GM12878 (cell line): ENCODE measurements around the gene PADI3. TPM values are rescaled to one million over a fixed set of nuclear protein-coding genes. Genes with fewer than 3 reads are reported as not detected.

ENCODE experiments used
- ATAC-seq: fragments of 200-7000 bp; cut with Tn5 transposase; 3 replicates; pipeline ENCODE4 v1.9.1; 2020; ENCODE audit warnings: mild to moderate bottlenecking, moderate library complexity
- BruUV-seq: library from RNA; stranded (reverse); fragments of 400-500 nt; replicated peaks from 2 replicates; lab custom pipeline; 2021; lab: Mats Ljungman, UMichigan
- CTCF ChIA-PET: fragments of 300-600 bp; sonication (Branson Sonifier 250); formaldehyde crosslinking; extraction: SDS; loops from one replicate; lab custom pipeline; 2021; ENCODE audit warnings: inconsistent platforms; lab: Yijun Ruan, JAX
- POLR2A ChIA-PET: fragments of 350-600 bp; formaldehyde crosslinking; extraction: SDS; loops from one replicate; lab custom pipeline; 2021; ENCODE audit warnings: inconsistent platforms; lab: Charles Lee
- RAD21 ChIA-PET: fragments of 300-600 bp; sonication (Branson Sonifier 250); formaldehyde crosslinking; loops from one replicate; lab custom pipeline; 2023; ENCODE audit warnings: antibody characterized with exemption; ENCODE audit not compliant: unreplicated experiment; lab: Charles Lee
- SMC1A ChIA-PET: fragments of 300-600 bp; sonication (Branson Sonifier 250); formaldehyde crosslinking; loops from one replicate; lab custom pipeline; 2023; ENCODE audit not compliant: unreplicated experiment, uncharacterized antibody; lab: Charles Lee
- DNase-seq: peaks from one replicate; pipeline ENCODE4 v3.0.0-alpha.2; 2011; ENCODE audit warnings: low read depth, low spot score
- FAIRE-seq: peaks from 3 replicates; lab custom pipeline; 2011; peaks lifted over from hg19 to GRCh38; lab: Jason Lieb, UNC
- H2AFZ ChIP-seq: 2 replicates; pipeline ENCODE4 v1.6.0; 2011; ENCODE audit warnings: low read depth, low read length, control low read depth; ENCODE audit not compliant: control insufficient read depth
- H3K27ac ChIP-seq: 2 replicates; pipeline ENCODE4 v1.5.1; 2011; ENCODE audit warnings: control low read depth; ENCODE audit not compliant: control insufficient read depth, insufficient read depth
- H3K27me3 ChIP-seq, 2 experiments: replicated peaks in 1 of 2; 2 replicates each; pipeline versions ENCODE4 v1.6.0 to v1.6.1; 2011; ENCODE audit warnings: low read length in 1 of 2; ENCODE audit not compliant: control insufficient read depth in 2 of 2, insufficient read depth in 2 of 2
- H3K36me3 ChIP-seq, 2 experiments: 2 replicates each; pipeline ENCODE4 v1.5.1; 2011; ENCODE audit warnings: low read length in 1 of 2; ENCODE audit not compliant: control insufficient read depth in 2 of 2, insufficient read depth in 2 of 2
- H3K4me1 ChIP-seq: 2 replicates; pipeline ENCODE4 v1.6.1; 2011; ENCODE audit warnings: mild to moderate bottlenecking, low read length, moderate library complexity, mixed read lengths; ENCODE audit not compliant: control insufficient read depth, insufficient read depth
- H3K4me2 ChIP-seq: 2 replicates; pipeline ENCODE4 v1.6.0; 2011; ENCODE audit warnings: control low read depth; ENCODE audit not compliant: control insufficient read depth, insufficient read depth
- H3K4me3 ChIP-seq: fragments of 200-600 bp; sonication (generic); 2 replicates; pipeline ENCODE4 v1.5.1; 2016
- H3K79me2 ChIP-seq: 2 replicates; pipeline ENCODE4 v1.6.0; 2011; ENCODE audit warnings: low read length; ENCODE audit not compliant: control insufficient read depth, insufficient read depth
- H3K9ac ChIP-seq: 2 replicates; pipeline ENCODE4 v1.8.0; 2011; ENCODE audit warnings: low read length, control low read depth, mixed read lengths; ENCODE audit not compliant: control insufficient read depth, insufficient read depth
- H3K9me3 ChIP-seq: replicated peaks from 3 replicates; pipeline ENCODE4 v1.5.1; 2011; ENCODE audit warnings: mild to moderate bottlenecking, low read length; ENCODE audit not compliant: control insufficient read depth, insufficient read depth
- H4K20me1 ChIP-seq: 2 replicates; pipeline ENCODE4 v1.6.0; 2011; ENCODE audit not compliant: control insufficient read depth, insufficient read depth
- ASH2L ChIP-seq: fragments of 300-600, 200-600 bp; sonication (generic); IDR thresholded peaks from 2 replicates; pipeline ENCODE4 v1.6.1; 2017; ENCODE audit warnings: low read depth, mild to moderate bottlenecking, borderline replicate concordance
- CBFB ChIP-seq: IDR thresholded peaks from 2 replicates; pipeline ENCODE4 v1.6.1; 2016; ENCODE audit warnings: antibody characterized with exemption, low read depth
- CEBPB ChIP-seq, 2 experiments: fragments of 150-350 bp in 1 of 2; IDR thresholded peaks; 2 replicates each; pipeline ENCODE4 v1.6.1; 2012 to 2014; ENCODE audit warnings: low read depth in 2 of 2, low read length in 2 of 2, borderline replicate concordance in 1 of 2, inconsistent platforms in 1 of 2
- DPF2 ChIP-seq: fragments of 450-650 bp; IDR thresholded peaks from 2 replicates; pipeline ENCODE4 v1.6.1; 2017; ENCODE audit warnings: mild to moderate bottlenecking
- HCFC1 ChIP-seq: fragments of 150-350 bp; IDR thresholded peaks from 2 replicates; pipeline ENCODE4 v1.6.1; 2014; ENCODE audit warnings: low read length
- RAD51 ChIP-seq: fragments of 450-650 bp; IDR thresholded peaks from 2 replicates; pipeline ENCODE4 v1.6.1; 2016; ENCODE audit warnings: moderate library complexity, mild to moderate bottlenecking, inconsistent platforms
- REST ChIP-seq: IDR thresholded peaks from 2 replicates; pipeline ENCODE4 v1.6.1; 2012; ENCODE audit warnings: mild to moderate bottlenecking, low read depth, low read length
- YY1 ChIP-seq: IDR thresholded peaks from 2 replicates; pipeline ENCODE4 v1.6.1; 2011; ENCODE audit warnings: low read depth, mild to moderate bottlenecking, low read length
- WGBS: methylation state at CpG from one replicate; pipeline ENCODE4 v1.1.6; 2016; ENCODE audit warnings: low lambda C conversion rate; ENCODE audit not compliant: insufficient replicate concordance, insufficient coverage; ENCODE audit errors: missing lambda C conversion rate; 5-methylcytosine and 5-hydroxymethylcytosine counted together
- in situ Hi-C: fragments of 300-500 bp; cut with MboI; formaldehyde crosslinking; loops from 9 replicates; pipeline ENCODE4 v1.14.3; 2018; ENCODE audit warnings: mixed read lengths
- intact Hi-C: fragments of 100-400 bp; cut with micrococcal nuclease; formaldehyde crosslinking; loops from one replicate; pipeline ENCODE4 v1.14.2; 2022; ENCODE audit not compliant: unreplicated experiment
- polyA plus RNA-seq, 11 experiments: library from polyadenylated mRNA; depleted of rRNA in 4 of 11; unstranded in 6 of 11; stranded (reverse) in 5 of 11; fragments of >200 nt; fragmentation: Nextera tagmentation in 4 of 11; fragmentation: Illumina TruSeq in 1 of 11; extraction: Ambion mirVana in 4 of 11; extraction: Trizol in 1 of 11; gene quantifications; 1 replicate in 1 of 11; 2 replicates in 10 of 11; pipeline versions ENCODE4 v1.2.1 to v1.2.3, GENCODE V29; 2011 to 2016; ENCODE audit warnings: inconsistent platforms in 2 of 11, missing spikeins in 2 of 11, low read depth in 1 of 11
- total RNA-seq, 4 experiments: library from RNA; depleted of rRNA in 3 of 4; stranded (reverse); fragments of >200 nt in 3 of 4; fragmentation: Illumina TruSeq in 1 of 4; extraction: Trizol in 1 of 4; gene quantifications; 2 replicates each; pipeline versions ENCODE4 v1.2.1 to v1.2.3, GENCODE V29; 2013 to 2021
- TF ChIP-seq, protein P1 (sequence below): fragments of 450-650 bp; IDR thresholded peaks from 2 replicates; pipeline ENCODE4 v1.6.1; 2017; ENCODE audit warnings: mild to moderate bottlenecking, moderate library complexity
- TF ChIP-seq, protein P2 (sequence below): IDR thresholded peaks from 2 replicates; pipeline ENCODE4 v1.6.1; 2012; ENCODE audit warnings: low read depth, low read length, improper control_type of control experiment

Gene PADI3
- total and polyA plus RNA-seq, 10 of the 15 experiments (the other 5 are each of a cell fraction or from before 2014, with no cell fraction given), result 0.01 TPM; not detected in 9

GRCh38 chr1:17307946-17308345 is 59.0 kb downstream of the PADI3 start, which contains the start of gene PADI4:
Gene PADI4, plus strand, starts transcription at chr1:17308197. Its CDS starts 26 bp downstream, at chr1:17308223.
- DNase-seq (no peak), ATAC-seq (no peak), FAIRE-seq (no peak)
- H3K4me1 ChIP-seq, result no peaks in the 10 kb centered on the region
- no peaks in the 10 kb centered on the region for H3K9me3 ChIP-seq
- H3K4me2 ChIP-seq, result no peak within 1 kb of the TSS
- ChIA-PET SMC1A (no interaction called here), POLR2A (no interaction called here), CTCF (no interaction called here), RAD21 (no interaction called here)
- intact Hi-C loops (no loop called here), in situ Hi-C loops (no loop called here)
- no peak within 1 kb of the TSS for H2AFZ ChIP-seq
- no peaks in the 10 kb centered on the region; a peak in 1 of 4 replicates for H3K27me3 ChIP-seq
- 2% methylated on average over 8 of the region's 8 CpGs for WGBS
- no peak for TF ChIP-seq YY1
- no peak for TF ChIP-seq CBFB
- TF ChIP-seq CEBPB (IDR thresholded peaks at IDR 0.05; ENCODE audit: borderline replicate concordance in 1 of 2, low read depth in 2 of 2, low read length in 2 of 2), result no peak
- TF ChIP-seq, protein P1, sequence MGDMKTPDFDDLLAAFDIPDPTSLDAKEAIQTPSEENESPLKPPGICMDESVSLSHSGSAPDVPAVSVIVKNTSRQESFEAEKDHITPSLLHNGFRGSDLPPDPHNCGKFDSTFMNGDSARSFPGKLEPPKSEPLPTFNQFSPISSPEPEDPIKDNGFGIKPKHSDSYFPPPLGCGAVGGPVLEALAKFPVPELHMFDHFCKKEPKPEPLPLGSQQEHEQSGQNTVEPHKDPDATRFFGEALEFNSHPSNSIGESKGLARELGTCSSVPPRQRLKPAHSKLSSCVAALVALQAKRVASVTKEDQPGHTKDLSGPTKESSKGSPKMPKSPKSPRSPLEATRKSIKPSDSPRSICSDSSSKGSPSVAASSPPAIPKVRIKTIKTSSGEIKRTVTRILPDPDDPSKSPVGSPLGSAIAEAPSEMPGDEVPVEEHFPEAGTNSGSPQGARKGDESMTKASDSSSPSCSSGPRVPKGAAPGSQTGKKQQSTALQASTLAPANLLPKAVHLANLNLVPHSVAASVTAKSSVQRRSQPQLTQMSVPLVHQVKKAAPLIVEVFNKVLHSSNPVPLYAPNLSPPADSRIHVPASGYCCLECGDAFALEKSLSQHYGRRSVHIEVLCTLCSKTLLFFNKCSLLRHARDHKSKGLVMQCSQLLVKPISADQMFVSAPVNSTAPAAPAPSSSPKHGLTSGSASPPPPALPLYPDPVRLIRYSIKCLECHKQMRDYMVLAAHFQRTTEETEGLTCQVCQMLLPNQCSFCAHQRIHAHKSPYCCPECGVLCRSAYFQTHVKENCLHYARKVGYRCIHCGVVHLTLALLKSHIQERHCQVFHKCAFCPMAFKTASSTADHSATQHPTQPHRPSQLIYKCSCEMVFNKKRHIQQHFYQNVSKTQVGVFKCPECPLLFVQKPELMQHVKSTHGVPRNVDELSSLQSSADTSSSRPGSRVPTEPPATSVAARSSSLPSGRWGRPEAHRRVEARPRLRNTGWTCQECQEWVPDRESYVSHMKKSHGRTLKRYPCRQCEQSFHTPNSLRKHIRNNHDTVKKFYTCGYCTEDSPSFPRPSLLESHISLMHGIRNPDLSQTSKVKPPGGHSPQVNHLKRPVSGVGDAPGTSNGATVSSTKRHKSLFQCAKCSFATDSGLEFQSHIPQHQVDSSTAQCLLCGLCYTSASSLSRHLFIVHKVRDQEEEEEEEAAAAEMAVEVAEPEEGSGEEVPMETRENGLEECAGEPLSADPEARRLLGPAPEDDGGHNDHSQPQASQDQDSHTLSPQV, result no peak
- no peak for TF ChIP-seq HCFC1
- TF ChIP-seq REST, result no peak
- no peak for TF ChIP-seq ASH2L
- TF ChIP-seq, protein P2, sequence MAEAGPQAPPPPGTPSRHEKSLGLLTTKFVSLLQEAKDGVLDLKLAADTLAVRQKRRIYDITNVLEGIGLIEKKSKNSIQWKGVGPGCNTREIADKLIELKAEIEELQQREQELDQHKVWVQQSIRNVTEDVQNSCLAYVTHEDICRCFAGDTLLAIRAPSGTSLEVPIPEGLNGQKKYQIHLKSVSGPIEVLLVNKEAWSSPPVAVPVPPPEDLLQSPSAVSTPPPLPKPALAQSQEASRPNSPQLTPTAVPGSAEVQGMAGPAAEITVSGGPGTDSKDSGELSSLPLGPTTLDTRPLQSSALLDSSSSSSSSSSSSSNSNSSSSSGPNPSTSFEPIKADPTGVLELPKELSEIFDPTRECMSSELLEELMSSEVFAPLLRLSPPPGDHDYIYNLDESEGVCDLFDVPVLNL, result no peak
- no peak for TF ChIP-seq DPF2
- TF ChIP-seq RAD51, result no peak
- no peaks in the 10 kb centered on the region for H4K20me1 ChIP-seq
- H3K36me3 ChIP-seq, result no peaks in the 10 kb centered on the region
- no peak within 1 kb of the TSS for H3K9ac ChIP-seq
- BruUV-seq, result no TSS peak
- no peaks in the 10 kb centered on the region for H3K79me2 ChIP-seq
- no peak within 1 kb of the TSS for H3K4me3 ChIP-seq
- H3K27ac ChIP-seq, result no peak within 1 kb of the TSS
